ENCODE data around the gene DAB2IP.

The DAB2IP gene

DNA sequence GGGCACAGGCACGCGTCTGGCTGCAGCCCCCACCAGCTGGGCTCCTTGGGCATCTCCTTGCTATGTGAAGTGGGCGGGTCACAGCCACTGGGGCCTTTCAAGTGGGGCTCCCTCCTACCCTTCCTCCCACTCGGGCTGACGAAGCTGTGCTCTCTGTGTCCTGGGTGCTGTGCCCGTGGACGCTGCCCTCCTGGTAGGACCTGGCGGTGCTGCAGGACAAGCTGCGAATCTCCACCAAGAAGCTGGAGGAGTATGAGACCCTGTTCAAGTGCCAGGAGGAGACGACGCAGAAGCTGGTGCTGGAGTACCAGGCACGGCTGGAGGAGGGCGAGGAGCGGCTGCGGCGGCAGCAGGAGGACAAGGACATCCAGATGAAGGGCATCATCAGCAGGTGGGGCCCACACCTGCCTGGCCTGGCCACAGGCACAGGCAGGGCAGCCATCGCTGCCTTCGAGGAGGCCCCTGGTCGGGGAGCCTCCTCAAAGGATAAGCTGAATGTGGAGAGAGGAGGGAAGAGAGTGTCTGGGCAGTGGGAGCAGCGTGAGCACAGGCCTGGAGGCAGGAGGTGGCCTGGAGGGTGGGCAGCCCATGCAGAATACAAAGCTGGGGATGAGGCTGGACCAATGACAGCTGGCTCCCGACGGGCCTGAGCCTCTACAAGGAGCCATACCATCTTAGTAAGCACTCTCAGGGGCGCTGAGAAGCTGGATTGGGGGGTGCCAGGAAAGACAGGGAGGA, 124.7 kb downstream of the DAB2IP start:
- CTCF ChIA-PET = no interaction called here
- no peak for TF ChIP-seq HDGF (IDR thresholded peaks at IDR 0.05; ENCODE audit: borderline replicate concordance)
- TF ChIP-seq ZNF384 (IDR thresholded peaks at IDR 0.05) = no peak
- no peak for TF ChIP-seq TARDBP (IDR thresholded peaks at IDR 0.05)
- no peak for TF ChIP-seq ELF4 (IDR thresholded peaks at IDR 0.05)
- TF ChIP-seq SUZ12 (IDR thresholded peaks at IDR 0.05) = no peak
- TF ChIP-seq ARNT (IDR thresholded peaks at IDR 0.05) = no peak
- TF ChIP-seq, protein P1, sequence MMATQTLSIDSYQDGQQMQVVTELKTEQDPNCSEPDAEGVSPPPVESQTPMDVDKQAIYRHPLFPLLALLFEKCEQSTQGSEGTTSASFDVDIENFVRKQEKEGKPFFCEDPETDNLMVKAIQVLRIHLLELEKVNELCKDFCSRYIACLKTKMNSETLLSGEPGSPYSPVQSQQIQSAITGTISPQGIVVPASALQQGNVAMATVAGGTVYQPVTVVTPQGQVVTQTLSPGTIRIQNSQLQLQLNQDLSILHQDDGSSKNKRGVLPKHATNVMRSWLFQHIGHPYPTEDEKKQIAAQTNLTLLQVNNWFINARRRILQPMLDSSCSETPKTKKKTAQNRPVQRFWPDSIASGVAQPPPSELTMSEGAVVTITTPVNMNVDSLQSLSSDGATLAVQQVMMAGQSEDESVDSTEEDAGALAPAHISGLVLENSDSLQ (IDR thresholded peaks at IDR 0.05) = no peak
- no peak for TF ChIP-seq FOXA1 (IDR thresholded peaks at IDR 0.05)
- no peak for TF ChIP-seq CTBP1 (IDR thresholded peaks at IDR 0.05; ENCODE audit: borderline replicate concordance)
- TF ChIP-seq LEF1 (IDR thresholded peaks at IDR 0.05; ENCODE audit: borderline replicate concordance) = no peak
- TF ChIP-seq BHLHE40 (IDR thresholded peaks at IDR 0.05; ENCODE audit: borderline replicate concordance) = no peak
- no peak for TF ChIP-seq L3MBTL2 (conservative IDR thresholded peaks at IDR 0.05)
- TF ChIP-seq FOXM1 (IDR thresholded peaks at IDR 0.05; ENCODE audit: borderline replicate concordance) = no peak
- TF ChIP-seq SP1 (IDR thresholded peaks at IDR 0.05) = no peak
- POLR2A ChIA-PET = no interaction called here
- DNase-seq (ENCODE audit: extremely low spot score) = no peak

DNA sequence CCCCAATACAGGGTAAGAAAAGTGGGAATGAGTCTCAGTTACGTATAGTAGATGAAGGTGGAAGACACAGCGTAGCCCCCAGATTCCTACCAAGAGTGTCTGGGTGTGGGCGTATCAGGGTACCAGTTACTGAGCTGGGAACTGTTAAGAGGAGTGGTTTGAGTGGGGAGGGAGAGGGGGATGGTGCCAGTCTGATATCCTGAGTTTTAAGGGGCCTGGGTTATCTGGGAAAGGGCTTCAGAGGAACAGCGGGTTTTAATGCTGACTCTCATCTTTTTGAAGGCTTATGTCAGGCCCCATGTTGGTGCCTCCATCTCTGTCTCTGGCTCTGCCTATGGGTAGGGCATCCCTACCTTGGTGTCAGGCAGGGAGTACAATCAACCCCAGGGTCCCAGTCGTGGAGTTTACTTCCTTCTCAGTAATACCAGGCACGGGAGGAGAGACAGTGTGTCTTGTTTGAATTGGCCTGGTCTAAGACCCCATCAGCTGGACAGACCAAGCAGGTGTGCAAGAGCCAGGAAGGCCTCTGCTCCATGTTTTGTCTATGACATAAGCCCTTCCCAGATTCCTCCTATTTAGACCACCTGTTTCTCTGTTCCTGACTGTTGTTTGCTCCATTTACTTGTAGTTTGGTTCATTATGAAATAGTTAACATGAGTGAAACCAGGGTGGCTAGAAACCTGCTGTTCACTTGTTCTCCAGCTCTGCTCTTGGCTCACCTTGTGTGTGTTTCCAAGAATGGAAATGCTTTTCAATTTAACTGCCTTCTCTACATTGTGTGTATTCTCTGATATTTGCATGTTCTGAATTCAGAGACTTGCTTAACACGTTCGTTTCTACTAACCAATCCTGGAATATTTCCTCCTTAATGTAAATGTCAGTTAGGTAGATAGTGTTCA, 125.6 kb downstream of the DAB2IP start:
- ChIA-PET POLR2A (no interaction called here), CTCF (no interaction called here)
- no peak for DNase-seq (ENCODE audit: extremely low spot score)
- no peak for TF ChIP-seq L3MBTL2 (conservative IDR thresholded peaks at IDR 0.05)
- TF ChIP-seq SUZ12 (IDR thresholded peaks at IDR 0.05) = no peak
- TF ChIP-seq TARDBP (IDR thresholded peaks at IDR 0.05) = no peak
- no peak for TF ChIP-seq BHLHE40 (IDR thresholded peaks at IDR 0.05; ENCODE audit: borderline replicate concordance)
- TF ChIP-seq LEF1 (IDR thresholded peaks at IDR 0.05; ENCODE audit: borderline replicate concordance) = no peak
- no peak for TF ChIP-seq ZNF384 (IDR thresholded peaks at IDR 0.05)
- TF ChIP-seq SP1 (IDR thresholded peaks at IDR 0.05) = no peak
- TF ChIP-seq FOXA1 (IDR thresholded peaks at IDR 0.05) = no peak
- TF ChIP-seq ARNT (IDR thresholded peaks at IDR 0.05) = no peak
- TF ChIP-seq ELF4 (IDR thresholded peaks at IDR 0.05) = no peak
- no peak for TF ChIP-seq FOXM1 (IDR thresholded peaks at IDR 0.05; ENCODE audit: borderline replicate concordance)
- TF ChIP-seq, protein P1 (IDR thresholded peaks at IDR 0.05) = no peak
- TF ChIP-seq FOXK2 (IDR thresholded peaks at IDR 0.05) = no peak
- TF ChIP-seq HDGF (IDR thresholded peaks at IDR 0.05; ENCODE audit: borderline replicate concordance) = no peak
- TF ChIP-seq NFRKB (IDR thresholded peaks at IDR 0.05) = no peak
- no peak for TF ChIP-seq CTBP1 (IDR thresholded peaks at IDR 0.05; ENCODE audit: borderline replicate concordance)

DNA sequence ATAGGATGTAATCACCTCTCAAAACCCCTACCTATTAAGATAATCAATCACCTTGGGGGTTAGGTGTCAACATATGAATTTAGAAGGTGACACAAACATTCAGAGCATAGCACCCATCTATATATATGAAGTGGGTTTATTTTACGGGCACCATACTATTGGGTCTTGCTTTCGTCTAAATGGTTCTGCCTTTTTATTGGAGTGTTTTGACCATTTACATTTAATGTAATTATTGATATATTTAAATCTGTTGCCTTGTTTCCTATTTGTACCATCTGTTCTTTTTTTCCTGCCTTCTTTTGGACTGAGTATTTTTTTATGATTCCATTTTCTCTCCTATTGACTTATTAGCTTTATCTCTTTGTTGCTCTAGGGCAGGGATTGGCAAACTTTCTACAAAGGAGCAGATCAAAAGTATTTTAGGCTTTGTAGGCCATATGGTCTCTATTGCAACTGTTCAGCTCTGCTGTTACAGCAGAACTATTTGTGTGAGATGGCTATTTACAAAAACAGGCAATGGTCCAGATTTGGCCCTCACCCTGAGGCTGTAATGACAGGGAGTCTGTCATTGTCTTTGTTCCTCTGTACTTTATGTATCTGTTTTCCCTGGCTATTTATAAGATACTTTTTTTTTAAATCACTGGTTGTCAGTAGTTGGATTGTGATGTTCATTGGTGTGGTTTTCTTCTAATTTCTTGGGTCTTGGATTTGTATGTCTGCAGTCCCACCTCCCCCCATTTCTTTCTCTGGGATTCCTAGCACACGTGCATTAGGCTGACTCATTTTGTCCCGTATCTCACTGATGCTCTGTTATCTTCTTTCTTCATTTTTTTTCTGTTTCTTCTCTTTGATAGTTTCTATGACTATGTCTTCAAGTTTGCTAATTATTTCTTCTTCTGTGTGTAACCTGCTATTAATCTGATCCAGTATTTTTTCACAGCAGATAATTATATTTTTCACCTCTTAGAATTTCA, 127.1 kb downstream of the DAB2IP start:
- POLR2A ChIA-PET = no interaction called here
- CTCF ChIA-PET = interaction anchor here (0.7 kb wide), 1 partner anchor 1280 kb away, joined by 3 read pairs; no protein-coding TSS in a partner anchor
- TF ChIP-seq, protein P1 (IDR thresholded peaks at IDR 0.05) = no peak
- TF ChIP-seq SUZ12 (IDR thresholded peaks at IDR 0.05) = no peak
- no peak for TF ChIP-seq FOXA1 (IDR thresholded peaks at IDR 0.05)
- no peak for DNase-seq (ENCODE audit: extremely low spot score)

DNA sequence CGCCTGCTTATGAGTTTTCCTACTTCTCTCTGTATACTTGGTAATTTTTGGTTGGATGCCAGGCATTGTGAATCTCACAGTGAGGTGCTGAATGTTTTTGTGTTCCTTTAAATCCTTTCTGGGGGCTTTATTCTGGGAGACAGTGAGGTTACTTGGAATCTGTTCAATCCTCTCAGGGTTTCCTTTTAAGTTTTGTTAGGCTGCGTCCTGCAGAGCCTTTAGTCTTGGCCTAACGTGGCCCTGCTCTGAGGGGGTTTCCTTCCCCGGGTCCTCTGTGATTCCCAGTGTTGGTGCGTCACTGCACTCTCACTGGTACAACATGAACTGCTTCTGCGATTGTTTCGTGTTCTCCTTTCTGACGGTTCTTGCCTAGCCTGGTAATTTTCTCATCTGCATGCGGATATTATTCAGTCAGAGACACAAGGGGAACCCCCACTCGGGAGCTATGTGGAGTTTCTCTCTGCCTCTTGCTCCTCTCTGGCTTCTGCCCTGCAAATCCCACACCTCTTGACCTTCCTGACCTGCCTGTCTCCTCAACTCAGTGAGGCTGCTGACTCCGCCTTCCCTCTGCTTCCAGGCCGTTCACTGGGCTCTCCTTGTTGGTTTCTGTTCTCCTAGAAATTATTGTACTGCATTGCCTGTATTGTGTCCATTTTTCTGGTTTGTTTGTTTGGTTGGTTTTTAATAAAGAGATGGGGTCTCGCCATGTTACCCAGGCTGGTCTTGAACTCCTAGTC, 128.1 kb downstream of the DAB2IP start:
- ChIA-PET CTCF (no interaction called here), POLR2A (no interaction called here)
- no peak for TF ChIP-seq FOXM1 (IDR thresholded peaks at IDR 0.05; ENCODE audit: borderline replicate concordance)
- TF ChIP-seq SUZ12 (IDR thresholded peaks at IDR 0.05) = no peak
- DNase-seq (ENCODE audit: extremely low spot score) = no peak
